ENCODE measurements around the gene QRSL1. TPM values are rescaled to one million over a fixed set of nuclear protein-coding genes. Genes with fewer than 3 reads are reported as not detected.
"Not testable (repeated sequence)": the region's sequence is repeated elsewhere in the genome, so short reads cannot be mapped to it uniquely, and the experiment has no call there.

QRSL1 gene
- total RNA-seq, result 10 to 100 TPM; 20.8 to 22.5 (median 20.9) TPM

GRCh38 chr6:106629103-106629858, at the start of gene QRSL1, which contains the start of gene RTN4IP1:
TSS of gene QRSL1 (plus strand) at chr6:106629578. CDS start at chr6:106629682, 104 bp downstream.
TSS of gene RTN4IP1 (minus strand) at chr6:106629498. CDS start at chr6:106629021, 477 bp downstream.
- H3K4me1 Mint-ChIP-seq (ENCODE audit: low read depth), result peaks cover 34% of the 10 kb centered on the region
- no peaks in the 10 kb centered on the region for H3K9me3 Mint-ChIP-seq
- DNase-seq (peak; percentile 75), ATAC-seq (peak; percentile 91 to 92)
- peaks cover 12% of the 10 kb centered on the region for H3K36me3 Mint-ChIP-seq (ENCODE audit: insufficient read depth)
- no peaks in the 10 kb centered on the region for H3K27me3 Mint-ChIP-seq (ENCODE audit: low read depth)
- H3K4me3 Mint-ChIP-seq, result peak within 1 kb of the TSS; percentile 98

- H3K9me3 Mint-ChIP-seq, result no peaks in the 10 kb centered on the region
- no peak for DNase-seq
- no peaks in the 10 kb centered on the region for H3K27me3 Mint-ChIP-seq (ENCODE audit: low read depth)
- H3K4me3 Mint-ChIP-seq, result no peak overlapping the region
- ATAC-seq, result no peak
- peaks cover 15% of the 10 kb centered on the region for H3K36me3 Mint-ChIP-seq (ENCODE audit: insufficient read depth)
- no peaks in the 10 kb centered on the region for H3K4me1 Mint-ChIP-seq (ENCODE audit: low read depth)
Measured at GRCh38 chr6:106581468-106581867, 47.9 kb upstream of the QRSL1 start.

- H3K36me3 Mint-ChIP-seq (ENCODE audit: insufficient read depth), result peaks cover 24% of the 10 kb centered on the region
- DNase-seq (no peak), ATAC-seq (no peak)
- H3K27me3 Mint-ChIP-seq (ENCODE audit: low read depth), result no peaks in the 10 kb centered on the region
- no peak overlapping the region for H3K4me3 Mint-ChIP-seq
- no peaks in the 10 kb centered on the region for H3K9me3 Mint-ChIP-seq
- no peaks in the 10 kb centered on the region for H3K4me1 Mint-ChIP-seq (ENCODE audit: low read depth)
Measured at GRCh38 chr6:106586815-106587415, 42.5 kb upstream of the QRSL1 start.

GRCh38 chr6:106588937-106589336, 40.4 kb upstream of the QRSL1 start:
- H3K9me3 Mint-ChIP-seq; DNase-seq; H3K4me3 Mint-ChIP-seq; H3K27me3 Mint-ChIP-seq (ENCODE audit: low read depth); H3K4me1 Mint-ChIP-seq (ENCODE audit: low read depth); ATAC-seq: not testable (repeated sequence)
- H3K36me3 Mint-ChIP-seq (ENCODE audit: insufficient read depth), result peaks cover 24% of the 10 kb centered on the region

- H3K4me3 Mint-ChIP-seq, result no peak overlapping the region
- peaks cover 21% of the 10 kb centered on the region for H3K36me3 Mint-ChIP-seq (ENCODE audit: insufficient read depth)
- ATAC-seq (no peak), DNase-seq (no peak)
- H3K9me3 Mint-ChIP-seq, result no peaks in the 10 kb centered on the region
- no peaks in the 10 kb centered on the region for H3K4me1 Mint-ChIP-seq (ENCODE audit: low read depth)
- H3K27me3 Mint-ChIP-seq (ENCODE audit: low read depth), result no peaks in the 10 kb centered on the region
Measured at GRCh38 chr6:106591111-106591825, 38.1 kb upstream of the QRSL1 start.

- H3K9me3 Mint-ChIP-seq, result peaks cover 3% of the 10 kb centered on the region
- no peak for DNase-seq
- no peaks in the 10 kb centered on the region for H3K27me3 Mint-ChIP-seq (ENCODE audit: low read depth)
- no peaks in the 10 kb centered on the region for H3K4me1 Mint-ChIP-seq (ENCODE audit: low read depth)
- H3K36me3 Mint-ChIP-seq (ENCODE audit: insufficient read depth), result peaks cover 16% of the 10 kb centered on the region
- no peak for ATAC-seq
- H3K4me3 Mint-ChIP-seq, result no peak overlapping the region
Measured at GRCh38 chr6:106599440-106599839, 29.9 kb upstream of the QRSL1 start.

- DNase-seq (no peak), ATAC-seq (no peak)
- Mint-ChIP-seq H3K4me1 (ENCODE audit: low read depth) (no peaks in the 10 kb centered on the region), H3K27me3 (ENCODE audit: low read depth) (no peaks in the 10 kb centered on the region), H3K4me3 (no peak overlapping the region), H3K36me3 (ENCODE audit: insufficient read depth) (peaks cover 16% of the 10 kb centered on the region), H3K9me3 (peaks cover 3% of the 10 kb centered on the region)
Measured at GRCh38 chr6:106600329-106600728, 29.0 kb upstream of the QRSL1 start.

- H3K4me1 Mint-ChIP-seq (ENCODE audit: low read depth), result peaks cover 11% of the 10 kb centered on the region
- ATAC-seq, result peak; percentile 58 to 80
Measured at GRCh38 chr6:106608080-106608668, 21.2 kb upstream of the QRSL1 start.

GRCh38 chr6:106609699-106610098, 19.7 kb upstream of the QRSL1 start:
- Mint-ChIP-seq H3K36me3 (ENCODE audit: insufficient read depth) (peaks cover 18% of the 10 kb centered on the region), H3K4me1 (ENCODE audit: low read depth) (peaks cover 22% of the 10 kb centered on the region), H3K27me3 (ENCODE audit: low read depth) (no peaks in the 10 kb centered on the region), H3K9me3 (no peaks in the 10 kb centered on the region), H3K4me3 (no peak overlapping the region)
- DNase-seq (no peak), ATAC-seq (no peak)

More at GRCh38 chr6:106608080-106608668, 21.2 kb upstream of the QRSL1 start:
- Mint-ChIP-seq H3K27me3 (ENCODE audit: low read depth) (no peaks in the 10 kb centered on the region), H3K36me3 (ENCODE audit: insufficient read depth) (peaks cover 9% of the 10 kb centered on the region), H3K4me3 (no peak overlapping the region), H3K9me3 (no peaks in the 10 kb centered on the region)
- DNase-seq, result no peak

- Mint-ChIP-seq H3K9me3 (no peaks in the 10 kb centered on the region), H3K4me3 (no peak overlapping the region), H3K36me3 (ENCODE audit: insufficient read depth) (peaks cover 18% of the 10 kb centered on the region), H3K27me3 (ENCODE audit: low read depth) (no peaks in the 10 kb centered on the region), H3K4me1 (ENCODE audit: low read depth) (peaks cover 22% of the 10 kb centered on the region)
- ATAC-seq (no peak), DNase-seq (no peak)
Measured at GRCh38 chr6:106611030-106611429, 18.3 kb upstream of the QRSL1 start.

GRCh38 chr6:106612671-106613416, 16.5 kb upstream of the QRSL1 start:
- DNase-seq (no peak), ATAC-seq (peak in 1 of 2 donors; percentile 27)
- Mint-ChIP-seq H3K36me3 (ENCODE audit: insufficient read depth) (peaks cover 21% of the 10 kb centered on the region), H3K9me3 (no peaks in the 10 kb centered on the region), H3K4me1 (ENCODE audit: low read depth) (peaks cover 22% of the 10 kb centered on the region), H3K27me3 (ENCODE audit: low read depth) (no peaks in the 10 kb centered on the region), H3K4me3 (no peak overlapping the region)

- Mint-ChIP-seq H3K4me3 (no peak overlapping the region), H3K27me3 (ENCODE audit: low read depth) (no peaks in the 10 kb centered on the region), H3K36me3 (ENCODE audit: insufficient read depth) (peaks cover 25% of the 10 kb centered on the region), H3K9me3 (no peaks in the 10 kb centered on the region), H3K4me1 (ENCODE audit: low read depth) (peaks cover 18% of the 10 kb centered on the region)
- DNase-seq (no peak), ATAC-seq (no peak)
Measured at GRCh38 chr6:106613590-106613989, 15.8 kb upstream of the QRSL1 start.

- no peaks in the 10 kb centered on the region for H3K9me3 Mint-ChIP-seq
- no peak for DNase-seq
- H3K4me1 Mint-ChIP-seq (ENCODE audit: low read depth), result peaks cover 18% of the 10 kb centered on the region
- H3K27me3 Mint-ChIP-seq (ENCODE audit: low read depth), result no peaks in the 10 kb centered on the region
- no peak for ATAC-seq
- H3K4me3 Mint-ChIP-seq, result no peak overlapping the region
- H3K36me3 Mint-ChIP-seq (ENCODE audit: insufficient read depth), result peaks cover 25% of the 10 kb centered on the region
Measured at GRCh38 chr6:106614166-106614565, 15.2 kb upstream of the QRSL1 start.

Measured in activated T-cell treated with anti-CD3 and anti-CD28 coated beads, Interleukin-2, amount 50 U/mL, for 4 hours (primary cell).